NT2/D1 (cell line): Measurements from ENCODE around the gene LEMD1.

ENCODE experiments used
- SUZ12 ChIP-seq: IDR thresholded peaks from 2 replicates; pipeline ENCODE4 v1.6.1; 2011; ENCODE audit not compliant: insufficient read length, insufficient read depth; ENCODE audit errors: extremely low read depth
- YY1 ChIP-seq: IDR thresholded peaks from 2 replicates; pipeline ENCODE4 v1.6.1; 2011; ENCODE audit not compliant: insufficient read length, insufficient read depth
- ZNF274 ChIP-seq: IDR thresholded peaks from 2 replicates; pipeline ENCODE4 v1.6.1; 2011; ENCODE audit warnings: mild to moderate bottlenecking, low read depth, low read length

DNA sequence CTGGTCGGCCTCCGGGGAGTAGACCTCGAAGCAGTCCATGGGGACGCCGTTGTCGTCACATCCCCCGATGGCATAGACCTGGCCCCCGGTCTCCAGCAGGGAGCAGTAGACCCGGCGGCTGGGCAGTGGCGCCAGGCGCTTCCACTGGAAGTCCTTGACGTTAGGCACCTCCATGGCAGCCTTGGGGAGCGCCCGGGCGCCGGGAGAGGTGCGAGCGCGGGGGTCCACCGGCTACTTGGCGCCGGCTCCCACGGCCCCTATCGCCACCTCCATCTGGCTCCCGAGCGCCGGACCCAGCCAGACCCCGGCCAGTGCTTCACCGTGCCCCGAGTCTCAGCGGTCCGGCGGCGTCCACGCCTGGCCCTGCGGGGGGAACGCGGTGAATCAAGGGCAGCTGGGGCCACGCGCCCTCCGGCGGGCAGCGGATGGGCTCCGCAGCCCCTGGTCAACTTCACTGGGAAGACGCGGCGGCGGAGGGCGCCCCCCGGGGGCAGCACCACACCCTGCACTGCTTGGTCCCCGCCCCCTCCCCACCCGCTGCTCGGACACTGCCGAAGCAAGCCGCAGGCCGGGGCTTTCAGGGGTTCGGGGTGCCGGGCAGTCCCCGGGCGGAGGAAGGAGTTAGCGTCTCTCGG lies 78.3 kb downstream of the LEMD1 start:
- TF ChIP-seq YY1 (no peak), ZNF274 (no peak), SUZ12 (no peak)
